Erythroblast (primary cell): Measurements from ENCODE around the gene MRPS12.

ENCODE experiments used
- DNase-seq, 2 experiments: peaks; one replicate each; lab custom pipeline; 2025; lab: John Stamatoyannopoulos, UW
- GATA1 ChIP-seq: IDR thresholded peaks from 2 replicates; pipeline ENCODE4 v1.6.1; 2011; ENCODE audit warnings: low read depth, mild to moderate bottlenecking, control low read depth, low read length, moderate library complexity
- POLR2A ChIP-seq: IDR thresholded peaks from 2 replicates; pipeline ENCODE4 v1.6.1; 2011; ENCODE audit warnings: mild to moderate bottlenecking, low read length

MRPS12 gene

GRCh38 chr19:38901683-38902082 is 29.1 kb upstream of the MRPS12 start:
- no peak for TF ChIP-seq GATA1
- no peak for TF ChIP-seq POLR2A
- DNase-seq = no peak

GRCh38 chr19:38904581-38905539 is 25.9 kb upstream of the MRPS12 start:
- DNase-seq = no peak
- no peak for TF ChIP-seq GATA1
- no peak for TF ChIP-seq POLR2A

- TF ChIP-seq GATA1 (no peak), POLR2A (no peak)
- DNase-seq = no peak
Measured at GRCh38 chr19:38905620-38906019, 25.1 kb upstream of the MRPS12 start.

- TF ChIP-seq POLR2A = no peak
- TF ChIP-seq GATA1 = no peak
- DNase-seq = no peak
Measured at GRCh38 chr19:38907227-38907626, 23.5 kb upstream of the MRPS12 start.

GRCh38 chr19:38907670-38908069 is 23.1 kb upstream of the MRPS12 start:
- DNase-seq = no peak
- no peak for TF ChIP-seq GATA1

- TF ChIP-seq POLR2A (no peak), GATA1 (no peak)
- DNase-seq = no peak
Measured at GRCh38 chr19:38908911-38909310, 21.8 kb upstream of the MRPS12 start.

- no peak for DNase-seq
- no peak for TF ChIP-seq GATA1
- no peak for TF ChIP-seq POLR2A
Measured at GRCh38 chr19:38910488-38910887, 20.3 kb upstream of the MRPS12 start.

- no peak for DNase-seq
- no peak for TF ChIP-seq GATA1
- no peak for TF ChIP-seq POLR2A
Measured at GRCh38 chr19:38911388-38912001, 19.2 kb upstream of the MRPS12 start.

GRCh38 chr19:38912600-38913514 is 17.9 kb upstream of the MRPS12 start:
- TF ChIP-seq GATA1 (no peak), POLR2A (no peak)
- no peak for DNase-seq

GRCh38 chr19:38913958-38914357 is 16.8 kb upstream of the MRPS12 start:
- DNase-seq = no peak
- TF ChIP-seq POLR2A (no peak), GATA1 (no peak)

- no peak for TF ChIP-seq GATA1
- TF ChIP-seq POLR2A = no peak
- no peak for DNase-seq
Measured at GRCh38 chr19:38915329-38916321, 15.1 kb upstream of the MRPS12 start.

GRCh38 chr19:38917516-38917915 is 13.2 kb upstream of the MRPS12 start:
- TF ChIP-seq GATA1 (no peak), POLR2A (no peak)
- DNase-seq = no peak

- peak; percentile 36 to 39 for DNase-seq
Measured at GRCh38 chr19:38917921-38918491, 12.7 kb upstream of the MRPS12 start.

More at GRCh38 chr19:38917921-38918491, 12.7 kb upstream of the MRPS12 start:
- no peak for TF ChIP-seq GATA1
- TF ChIP-seq POLR2A = no peak
